GM19397 (cell line): ENCODE measurements around the gene OGT.
"Not testable (repeated sequence)": the region's sequence is repeated elsewhere in the genome, so short reads cannot be mapped to it uniquely, and the experiment has no call there.

Source experiments
- ATAC-seq: cut with Tn5 transposase; IDR thresholded peaks from one replicate; pipeline ENCODE4 v1.9.1; 2021; ENCODE audit warnings: mild to moderate bottlenecking, moderate library complexity; ENCODE audit not compliant: unreplicated experiment

Gene OGT

DNA sequence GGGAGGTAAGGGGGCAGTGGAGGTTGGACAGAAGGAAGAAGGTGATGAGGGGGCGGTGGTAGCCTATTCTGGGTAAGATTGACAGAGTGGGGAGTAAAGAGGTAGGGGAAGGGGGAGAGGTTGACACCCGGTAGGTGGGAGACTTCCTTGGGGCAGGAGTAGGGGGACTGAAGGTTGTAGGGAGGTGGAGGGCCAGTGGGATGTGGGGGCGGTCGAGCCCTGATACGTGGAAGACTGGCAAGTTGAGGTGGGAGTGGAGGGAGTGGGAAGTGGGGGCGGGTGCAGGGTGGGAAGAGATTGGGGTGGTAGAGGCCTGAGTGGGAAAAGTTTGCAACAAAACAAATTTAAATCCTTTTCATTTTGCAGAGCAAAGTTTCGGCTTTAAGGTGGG, 47.1 kb downstream of the OGT start:
- no peak for ATAC-seq

DNA sequence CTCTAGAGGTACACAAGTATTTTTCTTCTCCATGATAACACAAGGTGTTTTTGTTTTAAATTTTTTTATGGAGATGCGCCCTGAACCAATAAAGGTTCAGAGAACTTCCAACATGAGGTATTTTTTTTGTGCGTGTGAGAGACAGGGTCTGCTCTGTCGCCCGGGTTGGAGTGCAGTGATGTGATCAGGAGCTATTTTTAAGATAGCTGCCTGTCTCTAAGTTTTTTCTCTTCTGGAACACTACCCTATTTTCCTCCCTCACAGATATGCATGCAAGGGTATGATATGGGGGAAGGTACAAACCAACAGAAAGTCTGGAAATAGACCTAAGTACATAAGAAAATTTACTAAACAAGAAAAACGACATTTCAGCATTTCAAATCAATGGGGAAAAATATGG, 48.3 kb downstream of the OGT start:
- no peak for ATAC-seq

GRCh38 chrX:71586929-71587328, 54.0 kb downstream of the OGT start:
- ATAC-seq, result no peak

DNA sequence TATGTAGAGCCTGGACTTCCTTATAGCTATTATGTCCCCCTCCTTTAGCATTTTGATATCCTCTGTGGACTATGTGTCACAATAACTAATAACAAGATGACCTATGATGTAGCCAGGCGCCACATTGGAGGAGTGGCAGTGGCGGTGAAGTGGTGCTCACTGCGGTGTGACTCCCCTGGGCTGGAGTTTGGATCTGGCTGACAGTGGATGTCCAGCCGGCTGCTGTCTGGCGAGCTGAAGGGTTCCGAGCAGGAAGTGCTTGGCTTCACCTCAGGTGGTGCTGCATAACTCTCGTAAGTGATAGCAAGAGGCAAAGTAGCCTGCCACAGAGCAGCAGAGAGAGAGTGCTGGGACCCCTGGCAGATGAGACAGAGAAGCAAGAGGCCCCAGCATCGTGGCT, 60.3 kb downstream of the OGT start:
- not testable (repeated sequence) for ATAC-seq

DNA sequence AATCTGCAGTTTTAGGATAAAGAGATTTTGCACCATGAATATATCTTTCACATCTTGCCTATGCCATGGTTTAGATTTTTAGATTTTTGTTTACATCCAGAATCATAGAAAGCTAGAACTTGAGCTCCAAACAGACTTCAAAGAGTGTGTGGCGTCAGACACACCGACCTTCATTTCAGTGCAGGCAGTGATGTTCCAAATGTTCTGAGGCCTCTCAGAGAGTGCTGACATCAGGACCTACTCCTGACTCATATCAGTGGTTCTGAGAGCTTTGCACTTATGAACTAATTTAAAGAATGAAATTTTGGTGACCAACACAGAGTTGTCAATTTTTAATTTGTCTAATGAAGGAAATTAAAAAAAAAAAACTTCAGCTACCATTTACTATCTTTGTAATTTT, 67.1 kb downstream of the OGT start:
- no peak for ATAC-seq

GRCh38 chrX:71603618-71604017, 70.7 kb downstream of the OGT start:
- no peak for ATAC-seq

DNA sequence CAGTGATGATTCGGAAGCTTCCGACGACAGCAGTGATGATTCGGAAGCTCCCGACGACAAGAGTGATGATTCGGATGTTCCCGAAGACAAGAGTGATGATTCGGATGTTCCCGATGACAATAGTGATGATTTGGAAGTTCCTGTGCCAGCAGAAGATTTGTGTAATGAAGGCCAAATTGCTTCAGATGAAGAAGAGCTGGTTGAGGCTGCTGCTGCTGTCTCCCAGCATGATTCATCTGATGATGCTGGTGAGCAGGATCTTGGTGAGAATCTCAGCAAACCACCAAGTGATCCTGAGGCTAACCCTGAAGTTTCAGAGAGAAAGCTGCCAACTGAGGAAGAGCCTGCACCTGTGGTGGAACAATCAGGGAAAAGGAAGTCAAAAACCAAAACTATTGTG, 71.2 kb downstream of the OGT start:
- no peak for ATAC-seq

GRCh38 chrX:71604796-71605568, 72.1 kb downstream of the OGT start:
- ATAC-seq, result no peak

DNA sequence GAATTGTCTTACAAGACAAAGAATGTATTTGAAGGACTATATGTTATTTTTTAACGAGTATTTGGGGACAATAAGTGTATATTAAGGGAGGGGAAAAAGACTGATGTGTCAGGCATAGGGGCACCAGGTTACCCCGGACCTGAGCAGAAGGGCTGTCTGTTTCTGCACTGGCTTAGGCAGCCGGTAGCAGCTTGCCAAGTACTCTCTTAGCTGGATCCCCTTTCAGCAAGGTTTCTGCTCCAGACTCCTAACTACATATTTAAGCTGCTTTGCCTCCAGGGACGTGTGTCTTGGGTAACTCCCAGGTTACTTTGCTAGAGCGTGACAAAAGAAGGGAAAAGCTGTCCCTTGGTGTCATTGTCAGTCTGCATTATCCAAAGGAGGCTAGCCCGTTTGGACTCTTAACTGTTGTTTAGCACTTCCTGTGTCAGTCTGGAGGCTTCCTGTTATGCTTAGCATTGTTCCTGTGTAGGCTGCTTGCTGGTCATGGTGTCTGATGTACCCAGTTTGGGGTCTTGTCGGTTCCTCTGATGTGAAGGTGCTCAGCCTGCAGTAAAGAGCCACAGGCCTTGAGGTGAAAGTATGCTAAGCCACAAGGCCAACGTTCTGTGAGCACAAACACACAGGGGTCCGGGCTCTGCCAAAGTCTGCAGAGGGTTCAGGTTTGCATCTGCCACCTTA, 73.8 kb downstream of the OGT start:
- ATAC-seq, result no peak

- no peak for ATAC-seq
Observed at GRCh38 chrX:71607488-71607887, 74.6 kb downstream of the OGT start.

GRCh38 chrX:71609095-71609750, 76.3 kb downstream of the OGT start:
- ATAC-seq, result no peak

DNA sequence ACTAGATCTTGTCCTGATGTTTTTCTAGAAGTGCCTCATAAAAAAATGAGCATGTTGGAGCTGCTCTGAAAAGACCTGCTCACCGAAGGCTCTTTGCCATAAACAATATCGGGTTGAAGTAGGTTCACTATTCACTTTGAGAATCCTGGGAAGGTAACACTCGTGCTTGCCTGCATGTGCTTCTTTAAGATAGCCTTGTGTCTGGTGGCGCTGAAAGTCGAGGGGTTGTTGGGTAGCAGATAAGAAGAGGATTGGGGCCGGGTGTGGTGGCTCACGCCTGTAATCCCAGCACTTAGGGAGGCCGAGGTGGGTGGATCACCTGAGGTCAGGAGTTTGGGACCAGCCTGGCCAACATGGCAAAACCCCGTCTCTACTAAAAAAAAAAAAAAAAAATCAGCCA, 78.8 kb downstream of the OGT start:
- ATAC-seq, result not testable (repeated sequence)

GRCh38 chrX:71612256-71612655, 79.4 kb downstream of the OGT start:
- no peak for ATAC-seq

GRCh38 chrX:71615056-71615455, 82.2 kb downstream of the OGT start:
- ATAC-seq, result no peak

- ATAC-seq, result no peak
Observed at GRCh38 chrX:71615954-71616353, 83.0 kb downstream of the OGT start.

GRCh38 chrX:71616672-71617529, 84.0 kb downstream of the OGT start:
- ATAC-seq, result no peak

DNA sequence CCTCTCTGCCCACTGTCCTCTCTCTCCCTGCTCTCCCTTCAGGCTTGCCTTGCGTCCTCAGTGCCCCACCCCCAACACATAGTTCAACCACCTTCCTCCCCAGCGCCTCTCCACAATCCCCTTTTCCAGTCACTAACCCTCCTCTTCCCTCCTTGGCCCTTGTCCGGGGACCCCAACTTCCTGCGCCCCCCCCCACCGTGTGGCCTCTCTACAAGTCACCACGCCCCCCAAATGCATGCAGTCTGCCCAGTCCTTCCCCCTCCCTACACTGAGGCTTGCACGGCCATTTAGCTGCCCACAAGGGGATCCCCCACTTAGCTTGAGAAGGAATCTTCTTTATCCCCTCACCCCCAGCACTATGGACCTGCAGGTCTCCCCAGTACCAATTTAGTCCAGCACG, 84.8 kb downstream of the OGT start:
- no peak for ATAC-seq

GRCh38 chrX:71618303-71618721, 85.4 kb downstream of the OGT start, which contains the start of gene CXCR3:
Gene CXCR3, minus strand, starts transcription at chrX:71618511. Its CDS starts 62 bp downstream, at chrX:71618449.
- ATAC-seq, result peak; percentile 57

- ATAC-seq, result no peak
Observed at GRCh38 chrX:71618787-71619186, 85.9 kb downstream of the OGT start.

GRCh38 chrX:71619193-71619592, 86.3 kb downstream of the OGT start:
- no peak for ATAC-seq

DNA sequence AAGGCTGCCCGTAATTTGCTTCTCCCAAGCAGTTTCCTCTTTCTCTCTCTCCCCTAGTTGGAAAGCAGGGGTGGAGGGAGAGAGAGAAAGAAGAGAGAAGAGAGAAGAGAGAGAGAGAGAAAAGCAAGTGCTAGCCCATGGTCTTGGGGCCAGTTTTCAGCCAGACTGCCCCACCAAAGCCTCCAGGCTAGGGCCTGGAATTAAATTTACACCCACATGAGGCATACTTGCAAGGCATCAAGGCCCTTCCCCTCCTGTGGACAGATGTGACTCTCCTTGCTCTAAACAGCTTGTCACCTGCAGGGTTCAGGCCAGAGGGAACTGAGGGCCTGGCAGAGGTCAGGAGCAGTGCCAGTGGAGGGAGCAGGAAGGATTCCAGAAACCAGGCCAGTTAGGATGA, 87.1 kb downstream of the OGT start:
- ATAC-seq, result no peak
